Duodenal mucosa (tissue), 2 donors: ENCODE results near the gene PLCH2.

Experiments
- H3K27ac ChIP-seq: one replicate; pipeline ENCODE4 v1.7.0; 2013; ENCODE audit warnings: low read depth, low read length
- H3K27me3 ChIP-seq, 2 donors: one replicate each; pipeline ENCODE4 v1.7.0; 2013; ENCODE audit warnings: low read length in 2 of 2, control low read depth in 1 of 2; ENCODE audit not compliant: insufficient read depth in 2 of 2, control insufficient read depth in 1 of 2
- H3K36me3 ChIP-seq, 2 donors: one replicate each; pipeline ENCODE4 v1.7.0; 2013; ENCODE audit warnings: low read length in 2 of 2, control low read depth in 1 of 2; ENCODE audit not compliant: insufficient read depth in 2 of 2, control insufficient read depth in 1 of 2
- H3K4me1 ChIP-seq, 2 donors: one replicate each; pipeline ENCODE4 v1.7.0; 2013; ENCODE audit warnings: low read length in 2 of 2, control low read depth in 1 of 2; ENCODE audit not compliant: insufficient read depth in 2 of 2, control insufficient read depth in 1 of 2
- H3K4me3 ChIP-seq, 2 donors: one replicate each; pipeline ENCODE4 v1.7.0; 2013; ENCODE audit warnings: low read length in 2 of 2, low read depth in 1 of 2
- H3K9ac ChIP-seq, 2 donors: one replicate each; pipeline ENCODE4 v1.7.0; 2013; ENCODE audit warnings: low read length in 2 of 2, low read depth in 1 of 2
- H3K9me3 ChIP-seq, 2 donors: one replicate each; pipeline ENCODE4 v1.7.0; 2013; ENCODE audit warnings: low read length in 2 of 2, control low read depth in 1 of 2; ENCODE audit not compliant: control insufficient read depth in 1 of 2

Gene PLCH2

GRCh38 chr1:2447276-2448097, 28.6 kb upstream of the PLCH2 start:
- Histone ChIP-seq H3K27me3 (peaks cover 19 to 26% of the 10 kb centered on the region in 2 donors), H3K4me3 (no peak overlapping the region), H3K9ac (no peak overlapping the region), H3K4me1 (no peaks in the 10 kb centered on the region), H3K9me3 (no peaks in the 10 kb centered on the region), H3K36me3 (no peaks in the 10 kb centered on the region), H3K27ac (no peak overlapping the region)

GRCh38 chr1:2448098-2448445, 28.0 kb upstream of the PLCH2 start:
- H3K27ac ChIP-seq: no peak overlapping the region
- H3K27me3 ChIP-seq: peaks cover 13 to 20% of the 10 kb centered on the region in 2 donors
- no peaks in the 10 kb centered on the region for H3K36me3 ChIP-seq
- H3K9me3 ChIP-seq: no peaks in the 10 kb centered on the region
- no peaks in the 10 kb centered on the region for H3K4me1 ChIP-seq
- H3K4me3 ChIP-seq: no peak overlapping the region
- no peak overlapping the region for H3K9ac ChIP-seq

- Histone ChIP-seq H3K27me3 (peaks cover 3 to 14% of the 10 kb centered on the region in 2 donors), H3K9me3 (no peaks in the 10 kb centered on the region), H3K9ac (no peak overlapping the region), H3K36me3 (no peaks in the 10 kb centered on the region), H3K4me3 (no peak overlapping the region), H3K4me1 (no peaks in the 10 kb centered on the region), H3K27ac (no peak overlapping the region)
Observed at GRCh38 chr1:2449636-2450454, 26.2 kb upstream of the PLCH2 start.

- no peak overlapping the region for H3K27ac ChIP-seq
- H3K27me3 ChIP-seq: peaks cover 0 to 10% of the 10 kb centered on the region in 2 donors
Observed at GRCh38 chr1:2451741-2452140, 24.3 kb upstream of the PLCH2 start.

GRCh38 chr1:2452201-2452931, 23.7 kb upstream of the PLCH2 start:
- H3K9ac ChIP-seq: no peak overlapping the region
- peaks cover 0 to 10% of the 10 kb centered on the region in 2 donors for H3K27me3 ChIP-seq
- no peak overlapping the region for H3K27ac ChIP-seq
- no peaks in the 10 kb centered on the region for H3K36me3 ChIP-seq
- H3K9me3 ChIP-seq: no peaks in the 10 kb centered on the region
- no peak overlapping the region for H3K4me3 ChIP-seq
- H3K4me1 ChIP-seq: no peaks in the 10 kb centered on the region

More at GRCh38 chr1:2451741-2452140, 24.3 kb upstream of the PLCH2 start:
- Histone ChIP-seq H3K9ac (no peak overlapping the region), H3K9me3 (no peaks in the 10 kb centered on the region), H3K4me3 (no peak overlapping the region), H3K36me3 (no peaks in the 10 kb centered on the region), H3K4me1 (no peaks in the 10 kb centered on the region)

GRCh38 chr1:2452932-2453315, 23.2 kb upstream of the PLCH2 start:
- Histone ChIP-seq H3K4me3 (no peak overlapping the region), H3K4me1 (no peaks in the 10 kb centered on the region), H3K36me3 (no peaks in the 10 kb centered on the region), H3K9me3 (no peaks in the 10 kb centered on the region), H3K27me3 (peaks cover 0 to 8% of the 10 kb centered on the region in 2 donors), H3K9ac (no peak overlapping the region), H3K27ac (no peak overlapping the region)

GRCh38 chr1:2454227-2454626, 21.9 kb upstream of the PLCH2 start:
- Histone ChIP-seq H3K36me3 (no peaks in the 10 kb centered on the region), H3K27me3 (peaks cover 0 to 8% of the 10 kb centered on the region in 2 donors), H3K9ac (no peak overlapping the region), H3K4me1 (no peaks in the 10 kb centered on the region), H3K27ac (no peak overlapping the region), H3K9me3 (no peaks in the 10 kb centered on the region), H3K4me3 (no peak overlapping the region)

- Histone ChIP-seq H3K9me3 (no peaks in the 10 kb centered on the region), H3K4me3 (no peak overlapping the region), H3K36me3 (no peaks in the 10 kb centered on the region), H3K4me1 (no peaks in the 10 kb centered on the region), H3K27ac (no peak overlapping the region), H3K27me3 (peaks cover 0 to 8% of the 10 kb centered on the region in 2 donors), H3K9ac (no peak overlapping the region)
Observed at GRCh38 chr1:2455757-2456156, 20.3 kb upstream of the PLCH2 start.

- Histone ChIP-seq H3K36me3 (no peaks in the 10 kb centered on the region), H3K9ac (no peak overlapping the region), H3K9me3 (no peaks in the 10 kb centered on the region), H3K4me1 (no peaks in the 10 kb centered on the region), H3K27me3 (peaks cover 0 to 10% of the 10 kb centered on the region in 2 donors), H3K4me3 (no peak overlapping the region), H3K27ac (no peak overlapping the region)
Observed at GRCh38 chr1:2457444-2457843, 18.6 kb upstream of the PLCH2 start.

- Histone ChIP-seq H3K4me3 (no peak overlapping the region), H3K9me3 (no peaks in the 10 kb centered on the region), H3K27me3 (peaks cover 5 to 11% of the 10 kb centered on the region in 2 donors), H3K4me1 (no peaks in the 10 kb centered on the region), H3K36me3 (no peaks in the 10 kb centered on the region), H3K9ac (no peak overlapping the region), H3K27ac (no peak overlapping the region)
Observed at GRCh38 chr1:2458687-2459086, 17.4 kb upstream of the PLCH2 start.
